ENCODE results near the gene SRP9.

- TF ChIP-seq EZH2 (IDR thresholded peaks at IDR 0.05) (no peak), CTCF (IDR thresholded peaks at IDR 0.05) (no peak), EZH2phosphoT487 (IDR thresholded peaks at IDR 0.05) (no peak)
Measured at GRCh38 chr1:225754940-225755641, 22.5 kb upstream of the SRP9 start.
